ENCODE measurements around the gene DYNLT5.
"Not testable (repeated sequence)": the region's sequence is repeated elsewhere in the genome, so short reads cannot be mapped to it uniquely, and the experiment has no call there.

Gene DYNLT5

GRCh38 chr1:66788231-66788939 is 36.1 kb downstream of the DYNLT5 start:
- no peaks in the 10 kb centered on the region for H3F3A ChIP-seq (ENCODE audit: low read depth)
- H3K27me3 ChIP-seq (ENCODE audit: insufficient read depth, low read length, poor library complexity, severe bottlenecking), result no peaks in the 10 kb centered on the region
- no peaks in the 10 kb centered on the region for H3K79me2 ChIP-seq (ENCODE audit: insufficient read depth, low read length)
- H3K9ac ChIP-seq (ENCODE audit: low read depth, low read length, poor library complexity, severe bottlenecking), result no peak overlapping the region
- H3K4me2 ChIP-seq (ENCODE audit: low read depth, low read length, poor library complexity, severe bottlenecking), result peak overlapping the region; percentile 42
- no peaks in the 10 kb centered on the region for H4K20me1 ChIP-seq (ENCODE audit: insufficient read depth, low read length, poor library complexity, severe bottlenecking)
- no peaks in the 10 kb centered on the region for H3K36me3 ChIP-seq (ENCODE audit: insufficient read depth, low read length)
- H3K4me1 ChIP-seq (ENCODE audit: insufficient read depth, low read length, poor library complexity, severe bottlenecking), result peaks cover 7% of the 10 kb centered on the region
- H3K4me3 ChIP-seq (ENCODE audit: low read length, poor library complexity, severe bottlenecking), result no peak overlapping the region
- H2AFZ ChIP-seq (ENCODE audit: low read length), result no peak overlapping the region
- H3K9me2 ChIP-seq (replicated peaks; ENCODE audit: low read depth, low read length), result no peaks in the 10 kb centered on the region
- TF ChIP-seq, protein P1, sequence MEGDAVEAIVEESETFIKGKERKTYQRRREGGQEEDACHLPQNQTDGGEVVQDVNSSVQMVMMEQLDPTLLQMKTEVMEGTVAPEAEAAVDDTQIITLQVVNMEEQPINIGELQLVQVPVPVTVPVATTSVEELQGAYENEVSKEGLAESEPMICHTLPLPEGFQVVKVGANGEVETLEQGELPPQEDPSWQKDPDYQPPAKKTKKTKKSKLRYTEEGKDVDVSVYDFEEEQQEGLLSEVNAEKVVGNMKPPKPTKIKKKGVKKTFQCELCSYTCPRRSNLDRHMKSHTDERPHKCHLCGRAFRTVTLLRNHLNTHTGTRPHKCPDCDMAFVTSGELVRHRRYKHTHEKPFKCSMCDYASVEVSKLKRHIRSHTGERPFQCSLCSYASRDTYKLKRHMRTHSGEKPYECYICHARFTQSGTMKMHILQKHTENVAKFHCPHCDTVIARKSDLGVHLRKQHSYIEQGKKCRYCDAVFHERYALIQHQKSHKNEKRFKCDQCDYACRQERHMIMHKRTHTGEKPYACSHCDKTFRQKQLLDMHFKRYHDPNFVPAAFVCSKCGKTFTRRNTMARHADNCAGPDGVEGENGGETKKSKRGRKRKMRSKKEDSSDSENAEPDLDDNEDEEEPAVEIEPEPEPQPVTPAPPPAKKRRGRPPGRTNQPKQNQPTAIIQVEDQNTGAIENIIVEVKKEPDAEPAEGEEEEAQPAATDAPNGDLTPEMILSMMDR (conservative IDR thresholded peaks at IDR 0.05; ENCODE audit: low read length), result no peak
- no peak for TF ChIP-seq EZH2phosphoT487 (IDR thresholded peaks at IDR 0.05; ENCODE audit: borderline replicate concordance)
- no peaks in the 10 kb centered on the region for H3K9me3 ChIP-seq (ENCODE audit: insufficient read depth, low read depth, low read length)

DNA sequence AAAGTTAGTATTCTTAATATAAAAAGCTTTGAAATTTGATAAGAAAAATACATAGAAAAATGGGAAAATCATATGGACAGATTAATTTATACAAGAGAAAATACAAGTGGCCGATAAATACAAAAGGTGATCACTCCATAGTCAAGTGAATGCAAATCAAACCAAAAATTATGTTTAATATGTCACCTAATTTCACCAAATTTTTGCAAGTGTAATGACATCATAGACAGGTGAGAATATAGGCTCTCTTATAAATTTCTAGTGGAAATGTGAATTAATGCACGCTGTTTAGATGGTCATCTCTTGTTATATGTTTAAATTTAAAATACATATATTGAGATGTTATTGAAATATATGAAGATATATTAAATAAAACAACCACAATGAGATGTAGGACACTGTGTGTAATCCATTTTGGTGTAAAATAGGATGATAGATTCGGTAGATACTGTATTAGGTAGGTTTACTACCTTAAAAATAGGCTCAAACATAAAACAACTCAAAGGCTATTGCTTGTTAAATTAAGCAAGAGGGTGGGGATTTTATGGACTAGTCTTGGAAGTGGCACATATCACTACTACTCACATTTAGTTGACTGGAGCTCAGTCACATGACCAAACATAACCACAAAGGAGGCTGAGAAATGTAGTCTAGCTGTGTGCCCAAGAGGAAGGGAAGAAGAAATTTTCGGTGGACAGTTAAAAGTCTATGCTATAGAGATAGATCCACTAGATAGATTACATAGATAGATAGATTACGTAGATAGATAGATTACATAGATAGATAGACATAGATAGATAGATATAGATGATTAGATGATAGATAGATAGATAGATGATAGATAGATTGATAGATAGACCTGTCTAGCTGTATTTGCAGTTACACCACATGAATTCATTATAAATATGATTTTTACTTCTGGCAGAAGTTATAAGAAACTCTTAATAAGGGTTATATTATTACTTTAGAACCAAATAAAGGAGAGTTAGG is 39.7 kb downstream of the DYNLT5 start:
- Histone ChIP-seq H3K27me3 (ENCODE audit: insufficient read depth, low read length, poor library complexity, severe bottlenecking) (no peaks in the 10 kb centered on the region), H3K9me3 (ENCODE audit: insufficient read depth, low read depth, low read length) (peaks cover 4% of the 10 kb centered on the region; the same call in 1 of the 2 replicates), H3F3A (ENCODE audit: low read depth) (no peaks in the 10 kb centered on the region), H2AFZ (ENCODE audit: low read length) (no peak overlapping the region), H3K4me2 (ENCODE audit: low read depth, low read length, poor library complexity, severe bottlenecking) (no peak overlapping the region), H3K79me2 (ENCODE audit: insufficient read depth, low read length) (no peaks in the 10 kb centered on the region), H3K4me3 (ENCODE audit: low read length, poor library complexity, severe bottlenecking) (no peak overlapping the region), H3K9ac (ENCODE audit: low read depth, low read length, poor library complexity, severe bottlenecking) (no peak overlapping the region), H3K4me1 (ENCODE audit: insufficient read depth, low read length, poor library complexity, severe bottlenecking) (peaks cover 7% of the 10 kb centered on the region), H3K36me3 (ENCODE audit: insufficient read depth, low read length) (no peaks in the 10 kb centered on the region), H3K9me2 (replicated peaks; ENCODE audit: low read depth, low read length) (no peaks in the 10 kb centered on the region), H4K20me1 (ENCODE audit: insufficient read depth, low read length, poor library complexity, severe bottlenecking) (no peaks in the 10 kb centered on the region)
- no peak for TF ChIP-seq EZH2phosphoT487 (IDR thresholded peaks at IDR 0.05; ENCODE audit: borderline replicate concordance)
- TF ChIP-seq, protein P1 (conservative IDR thresholded peaks at IDR 0.05; ENCODE audit: low read length), result no peak

- H3K4me2 ChIP-seq (ENCODE audit: low read depth, low read length, poor library complexity, severe bottlenecking); H4K20me1 ChIP-seq (ENCODE audit: insufficient read depth, low read length, poor library complexity, severe bottlenecking); H3K9ac ChIP-seq (ENCODE audit: low read depth, low read length, poor library complexity, severe bottlenecking); H3K4me3 ChIP-seq (ENCODE audit: low read length, poor library complexity, severe bottlenecking); H3K9me2 ChIP-seq (replicated peaks; ENCODE audit: low read depth, low read length); H3F3A ChIP-seq (ENCODE audit: low read depth); H2AFZ ChIP-seq (ENCODE audit: low read length); H3K4me1 ChIP-seq (ENCODE audit: insufficient read depth, low read length, poor library complexity, severe bottlenecking); H3K27me3 ChIP-seq (ENCODE audit: insufficient read depth, low read length, poor library complexity, severe bottlenecking); H3K79me2 ChIP-seq (ENCODE audit: insufficient read depth, low read length); H3K9me3 ChIP-seq (ENCODE audit: insufficient read depth, low read depth, low read length); H3K36me3 ChIP-seq (ENCODE audit: insufficient read depth, low read length): not testable (repeated sequence)
Observed at GRCh38 chr1:66795839-66796238, 43.6 kb downstream of the DYNLT5 start.
